GM18873 (cell line): ENCODE measurements around the gene ANP32E.

Source experiments
- ATAC-seq: cut with Tn5 transposase; IDR thresholded peaks from one replicate; pipeline ENCODE4 v1.9.1; 2021; ENCODE audit warnings: mild to moderate bottlenecking, moderate library complexity, moderate number of reproducible peaks; ENCODE audit not compliant: unreplicated experiment, low FRiP score

Gene ANP32E

DNA sequence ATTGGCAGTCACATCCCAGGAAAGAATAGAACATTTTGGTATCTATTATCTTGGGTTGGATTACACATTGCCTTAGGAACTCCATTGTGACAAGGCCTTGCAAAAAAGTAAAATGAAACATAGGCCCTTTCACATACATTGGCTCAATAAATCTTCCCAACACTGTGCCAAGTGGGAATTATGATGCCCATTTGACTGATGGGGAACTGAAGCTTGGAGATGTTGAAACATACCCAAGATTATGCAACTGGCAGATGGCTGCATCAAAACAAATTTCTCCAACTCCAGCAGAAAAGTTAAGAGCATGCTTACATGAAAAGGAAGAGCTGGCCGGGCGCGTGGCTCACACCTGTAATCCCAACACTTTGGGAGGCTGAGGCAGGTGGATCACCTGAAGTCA is 59.3 kb downstream of the ANP32E start:
- no peak for ATAC-seq

DNA sequence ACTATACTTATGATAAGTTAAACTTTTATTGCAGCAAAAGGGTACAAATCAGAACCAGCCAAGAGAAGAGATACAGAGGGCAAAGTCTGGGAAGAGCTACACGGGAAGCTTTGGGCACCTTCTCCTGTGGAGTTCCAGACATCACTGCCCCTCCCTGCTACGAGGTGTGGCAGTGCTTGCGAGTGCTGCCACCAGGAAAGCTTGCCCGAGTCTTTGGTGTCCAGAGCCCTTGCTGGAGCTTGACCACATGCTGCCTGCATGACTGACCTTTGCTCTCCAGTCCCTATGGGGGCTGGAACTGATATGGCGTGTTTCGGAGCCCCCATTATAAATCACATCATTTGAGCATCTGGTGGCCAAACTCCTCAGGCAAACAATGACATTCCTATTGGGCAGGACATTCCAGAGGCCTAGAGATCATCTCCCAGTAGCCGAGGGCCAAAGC is 62.7 kb downstream of the ANP32E start:
- no peak for ATAC-seq

DNA sequence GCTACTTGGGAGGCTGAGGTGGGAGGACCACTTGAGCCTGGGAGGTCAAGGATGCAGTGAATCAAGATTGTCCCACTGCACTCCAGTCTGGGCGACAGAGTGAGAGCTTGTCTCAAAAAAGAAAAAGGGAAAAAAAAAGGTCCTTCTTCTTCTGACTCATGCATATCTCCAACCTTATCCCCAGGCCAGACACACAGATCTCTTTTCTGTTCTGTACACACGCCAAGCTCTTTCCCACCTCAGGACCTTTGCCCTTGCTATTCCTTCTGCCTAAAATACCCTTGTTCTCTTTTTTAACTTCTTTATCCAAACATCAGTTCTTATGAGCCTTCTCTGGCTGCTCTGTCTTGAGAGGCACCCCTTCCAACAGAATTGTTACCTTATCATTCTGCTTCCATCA is 64.1 kb downstream of the ANP32E start:
- ATAC-seq, result no peak

DNA sequence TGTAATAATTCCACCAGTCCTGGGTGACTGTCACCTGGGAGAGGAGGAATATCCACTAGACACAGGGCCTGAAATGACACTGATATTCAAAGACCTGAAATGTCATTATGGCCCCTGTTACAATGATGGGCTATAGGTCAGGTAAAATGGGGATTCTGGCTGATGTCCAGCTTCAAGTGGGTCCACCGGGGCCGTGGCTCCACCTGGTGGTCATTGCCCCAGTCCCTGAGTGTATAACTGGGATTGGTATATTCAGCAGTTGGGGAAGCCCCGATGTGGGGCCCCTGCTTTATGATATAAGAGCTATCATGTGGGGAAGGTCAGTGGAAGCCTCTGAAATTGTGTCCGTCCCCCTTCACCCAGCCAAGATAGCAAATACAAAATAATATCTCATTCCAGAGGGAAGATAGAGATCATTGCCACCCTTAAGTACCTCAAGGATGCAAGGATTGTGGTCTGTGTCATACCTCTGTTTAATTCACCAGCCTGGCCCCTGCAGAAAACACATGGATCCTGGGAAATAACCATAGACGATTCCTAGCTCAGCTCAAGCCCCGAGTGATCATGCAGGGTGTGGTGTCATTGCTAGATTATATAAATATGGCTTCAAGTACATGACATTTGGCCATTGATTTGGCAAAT is 66.8 kb downstream of the ANP32E start:
- no peak for ATAC-seq
